GM19043 (cell line): Measurements from ENCODE around the gene FRMD7.
"Not testable (repeated sequence)": the region's sequence is repeated elsewhere in the genome, so short reads cannot be mapped to it uniquely, and the experiment has no call there.

ENCODE experiments used
- ATAC-seq: cut with Tn5 transposase; IDR thresholded peaks from one replicate; pipeline ENCODE4 v1.9.1; 2021; ENCODE audit warnings: low read depth; ENCODE audit not compliant: unreplicated experiment

The FRMD7 gene, protein sequence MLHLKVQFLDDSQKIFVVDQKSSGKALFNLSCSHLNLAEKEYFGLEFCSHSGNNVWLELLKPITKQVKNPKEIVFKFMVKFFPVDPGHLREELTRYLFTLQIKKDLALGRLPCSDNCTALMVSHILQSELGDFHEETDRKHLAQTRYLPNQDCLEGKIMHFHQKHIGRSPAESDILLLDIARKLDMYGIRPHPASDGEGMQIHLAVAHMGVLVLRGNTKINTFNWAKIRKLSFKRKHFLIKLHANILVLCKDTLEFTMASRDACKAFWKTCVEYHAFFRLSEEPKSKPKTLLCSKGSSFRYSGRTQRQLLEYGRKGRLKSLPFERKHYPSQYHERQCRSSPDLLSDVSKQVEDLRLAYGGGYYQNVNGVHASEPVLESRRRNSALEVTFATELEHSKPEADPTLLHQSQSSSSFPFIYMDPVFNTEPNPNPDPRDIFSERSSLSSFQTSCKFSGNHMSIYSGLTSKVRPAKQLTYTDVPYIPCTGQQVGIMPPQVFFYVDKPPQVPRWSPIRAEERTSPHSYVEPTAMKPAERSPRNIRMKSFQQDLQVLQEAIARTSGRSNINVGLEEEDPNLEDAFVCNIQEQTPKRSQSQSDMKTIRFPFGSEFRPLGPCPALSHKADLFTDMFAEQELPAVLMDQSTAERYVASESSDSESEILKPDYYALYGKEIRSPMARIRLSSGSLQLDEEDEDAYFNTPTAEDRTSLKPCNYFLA

GRCh38 chrX:132127743-132128142 is at the start of gene FRMD7:
Gene FRMD7, minus strand, starts transcription at chrX:132128020. Its CDS starts 176 bp downstream, at chrX:132127844.
- no peak for ATAC-seq

DNA sequence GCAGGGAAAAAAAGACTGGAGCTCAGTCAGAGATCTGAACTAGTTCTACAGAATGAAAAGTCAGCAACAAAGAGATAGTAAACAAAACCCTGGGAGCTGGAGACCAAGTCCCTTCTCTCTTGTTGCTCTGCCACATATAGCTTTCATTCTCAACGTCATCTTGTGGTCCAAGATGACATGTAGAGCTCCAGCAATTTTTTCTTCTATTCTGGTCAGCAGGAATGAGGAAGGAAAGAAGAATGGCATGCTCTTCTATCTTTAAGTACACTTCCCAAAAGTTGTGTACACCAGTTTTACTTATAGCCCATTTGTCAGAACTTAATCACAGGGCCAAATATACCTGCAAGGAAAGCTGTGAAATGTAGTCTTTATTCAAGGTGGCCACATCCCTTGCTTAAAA is 45.8 kb upstream of the FRMD7 start:
- ATAC-seq = no peak

- no peak for ATAC-seq
Observed at GRCh38 chrX:132171881-132172280, 44.1 kb upstream of the FRMD7 start.

- ATAC-seq = no peak
Observed at GRCh38 chrX:132171478-132171877, 43.7 kb upstream of the FRMD7 start.

- ATAC-seq = no peak
Observed at GRCh38 chrX:132169554-132169953, 41.7 kb upstream of the FRMD7 start.

DNA sequence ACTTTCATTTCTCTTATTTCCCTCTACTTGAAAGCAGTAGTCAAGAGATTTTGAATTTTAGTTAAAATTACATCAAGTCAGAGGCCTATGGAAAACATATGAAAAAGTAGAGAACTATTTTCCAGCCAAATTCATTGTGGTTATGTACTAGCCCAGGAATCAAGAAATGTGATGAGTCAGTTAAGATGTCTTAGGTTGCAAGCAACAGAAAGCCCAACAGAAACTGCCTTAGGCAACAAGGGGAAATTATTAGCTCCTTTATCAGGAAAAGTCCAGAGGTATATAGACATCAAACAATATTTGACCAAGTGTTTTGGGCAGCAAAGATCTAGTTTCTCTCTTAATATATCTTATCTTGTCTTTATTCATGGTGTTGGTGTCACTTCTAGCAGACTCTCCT is 37.8 kb upstream of the FRMD7 start:
- ATAC-seq = no peak

- ATAC-seq = no peak
Observed at GRCh38 chrX:132165005-132165404, 37.2 kb upstream of the FRMD7 start.

- ATAC-seq = not testable (repeated sequence)
Observed at GRCh38 chrX:132163094-132163493, 35.3 kb upstream of the FRMD7 start.

- ATAC-seq = no peak
Observed at GRCh38 chrX:132153166-132153565, 25.3 kb upstream of the FRMD7 start.

DNA sequence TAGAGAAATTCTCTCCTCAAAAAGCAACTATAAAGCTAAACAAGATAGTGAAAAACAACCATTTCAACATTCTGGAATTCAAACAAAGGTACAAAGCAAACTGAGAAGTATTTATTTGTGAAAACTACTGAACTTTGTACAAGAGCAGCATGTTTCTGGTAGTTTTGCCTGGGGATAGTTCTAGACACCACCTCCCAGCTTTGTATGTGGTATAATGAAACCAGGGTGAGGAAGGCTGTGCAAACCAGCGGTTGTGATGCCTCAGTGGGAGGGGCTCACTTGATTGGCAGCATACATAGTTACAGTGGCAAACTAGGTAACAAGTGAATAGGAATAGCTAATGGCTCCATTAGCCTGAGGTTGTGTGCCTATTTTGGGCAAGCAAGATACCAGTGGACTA is 18.6 kb upstream of the FRMD7 start:
- ATAC-seq = no peak

DNA sequence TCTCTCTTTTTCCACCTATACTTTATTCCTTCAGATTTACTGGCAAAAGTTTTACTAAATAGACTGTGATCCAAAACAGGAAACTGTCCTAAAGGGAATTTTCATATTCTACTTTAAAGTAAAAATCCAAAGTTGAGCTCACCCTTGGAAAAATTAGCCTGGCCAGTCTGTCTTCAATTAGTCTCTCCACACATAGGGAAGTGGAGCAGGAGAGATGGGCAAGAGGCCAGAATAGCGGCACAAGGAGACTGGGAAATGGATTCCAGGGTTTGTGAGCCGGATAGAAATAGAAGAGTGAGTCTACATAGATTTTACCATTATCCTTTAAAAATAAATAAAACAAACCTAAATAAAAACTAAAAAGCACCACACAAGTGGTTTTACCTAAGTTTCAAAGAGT is 16.2 kb upstream of the FRMD7 start:
- ATAC-seq = no peak

DNA sequence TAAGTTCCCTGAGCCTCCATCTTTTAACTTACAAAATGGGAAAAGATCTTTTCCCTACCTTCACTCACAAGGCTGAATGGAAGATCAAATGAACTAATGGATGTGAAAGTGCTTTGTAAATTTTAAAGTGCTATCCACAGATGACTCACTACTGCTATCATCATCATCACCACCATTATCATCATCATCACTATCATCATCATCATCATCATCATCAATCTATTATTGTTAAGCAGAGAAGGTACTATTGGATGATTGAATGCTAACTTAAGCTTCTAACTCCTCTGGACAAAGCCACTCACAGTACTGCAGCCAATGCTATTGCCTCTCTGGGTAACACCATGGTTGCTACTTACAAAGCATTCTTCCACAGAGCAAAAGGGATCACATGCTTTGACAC is 1.9 kb downstream of the FRMD7 start:
- ATAC-seq = no peak

DNA sequence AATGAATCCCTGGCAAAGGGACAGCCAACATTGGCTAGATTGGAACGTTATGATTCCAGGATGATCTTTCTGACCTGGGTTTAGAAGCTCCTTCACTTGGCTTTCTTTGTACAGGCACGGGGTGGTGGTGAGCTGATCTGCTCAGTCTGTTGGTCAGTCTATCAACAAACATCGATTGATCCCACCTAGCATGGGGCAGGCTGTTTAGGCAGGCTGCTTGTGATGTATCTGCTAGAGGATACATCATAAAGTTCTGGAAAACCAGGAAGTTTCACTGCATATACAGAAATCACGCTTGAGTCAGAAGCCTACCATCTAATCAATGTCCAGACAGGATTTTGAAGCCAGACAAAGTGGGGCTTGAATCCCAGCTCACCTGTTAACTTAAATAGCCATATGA is 6.9 kb downstream of the FRMD7 start:
- ATAC-seq = no peak

DNA sequence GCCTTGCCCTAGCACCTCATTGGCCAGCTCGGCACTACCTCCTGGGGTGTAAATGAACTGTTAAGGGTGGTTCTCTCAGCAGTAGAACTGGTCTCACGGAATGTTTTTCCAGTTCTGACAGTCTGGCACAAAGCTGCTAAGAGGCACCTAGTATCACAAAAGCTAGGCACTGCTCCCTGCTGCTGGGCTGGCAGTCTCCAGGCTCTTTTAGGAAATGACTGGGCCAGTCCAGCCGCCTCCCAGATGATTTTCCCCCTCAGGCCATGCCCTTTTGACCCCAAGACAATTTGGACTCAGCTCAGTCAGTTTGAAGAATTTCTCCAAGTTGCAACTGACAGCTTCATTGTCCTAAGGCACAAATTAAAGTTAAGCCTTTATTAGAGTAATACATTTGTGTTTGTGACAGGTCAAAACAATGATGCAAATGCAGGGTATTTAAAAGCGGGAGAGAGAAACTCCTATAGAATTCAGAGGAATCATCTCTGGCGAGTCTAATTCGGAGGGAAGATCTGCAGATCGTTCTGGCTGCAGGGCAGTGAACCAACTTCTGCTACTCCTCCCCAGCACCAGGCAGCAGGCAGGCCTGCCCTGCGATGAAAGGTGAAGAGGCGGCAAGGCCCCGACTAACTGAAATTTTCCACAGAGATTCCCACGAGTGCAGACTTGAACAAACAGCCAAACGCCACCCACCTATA is 7.9 kb downstream of the FRMD7 start:
- no peak for ATAC-seq

DNA sequence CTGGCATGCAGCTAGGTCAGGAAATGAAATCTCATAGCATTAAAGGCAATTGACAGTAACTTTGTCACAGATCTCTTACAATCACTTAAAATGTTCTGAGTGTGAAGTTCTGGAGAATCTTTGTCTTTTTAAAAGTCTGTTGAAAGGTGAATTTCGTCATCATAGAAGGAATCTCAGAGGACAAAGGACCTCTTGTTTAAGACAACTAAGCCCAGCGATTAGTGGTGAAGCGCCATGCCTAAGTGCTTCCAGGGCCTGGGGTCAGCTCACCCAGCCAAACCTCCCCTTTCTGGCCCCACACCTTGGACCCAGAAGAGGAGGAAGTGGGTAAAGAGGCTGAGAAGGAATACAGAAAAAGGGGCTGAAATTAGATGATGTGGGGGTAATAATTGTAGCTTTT is 8.5 kb downstream of the FRMD7 start:
- no peak for ATAC-seq

GRCh38 chrX:132118358-132118757 is 9.5 kb downstream of the FRMD7 start:
- no peak for ATAC-seq

- no peak for ATAC-seq
Observed at GRCh38 chrX:132115792-132116191, 12.0 kb downstream of the FRMD7 start.

DNA sequence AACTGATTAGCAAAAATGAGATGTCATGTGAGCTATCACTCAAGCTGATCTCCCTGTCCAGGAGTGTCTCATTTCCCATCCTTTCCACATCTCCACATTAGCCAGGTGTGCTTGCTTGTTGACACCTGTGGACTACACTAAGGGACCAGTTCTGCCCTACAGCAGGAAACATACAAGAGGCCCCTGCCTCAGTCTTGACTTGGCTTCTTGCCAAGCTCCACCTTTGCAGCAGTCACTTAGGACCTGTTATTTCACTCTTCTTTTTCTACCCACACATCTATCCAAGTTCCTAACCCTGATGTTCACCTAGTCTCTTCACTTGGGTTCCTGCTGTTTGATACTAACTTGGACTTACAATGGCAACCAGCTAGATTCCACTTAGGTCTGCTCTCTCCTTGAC is 13.2 kb downstream of the FRMD7 start:
- ATAC-seq = no peak

- no peak for ATAC-seq
Observed at GRCh38 chrX:132107291-132107690, 20.5 kb downstream of the FRMD7 start.

DNA sequence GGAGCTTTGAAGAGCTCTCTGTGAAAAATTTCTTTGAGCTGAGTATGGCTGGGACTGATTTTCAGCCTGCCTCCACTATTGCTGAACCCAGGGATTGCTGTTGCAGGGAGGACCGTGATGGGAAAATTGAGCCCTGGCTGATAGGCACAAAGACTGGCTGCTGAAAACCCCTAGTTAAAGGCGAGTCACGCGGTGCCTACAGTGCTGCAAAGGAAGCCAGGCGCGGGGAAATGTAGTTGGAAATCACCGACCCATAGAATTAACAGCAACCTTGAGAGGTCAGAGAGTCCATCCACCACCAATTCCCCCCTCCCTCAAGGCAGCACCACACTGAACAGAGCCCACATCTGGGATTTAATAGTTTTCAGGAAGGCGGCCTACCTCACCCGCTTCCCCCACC is 26.0 kb downstream of the FRMD7 start:
- ATAC-seq = no peak

- ATAC-seq = no peak
Observed at GRCh38 chrX:132101206-132101605, 26.6 kb downstream of the FRMD7 start.
